ENCODE measurements around the gene BCAS1. TPM values are rescaled to one million over a fixed set of nuclear protein-coding genes. Genes with fewer than 3 reads are reported as not detected.

The BCAS1 gene
- total and polyA plus RNA-seq, 2 donors from 2014 or later = 1.1 to 4.8 TPM

DNA sequence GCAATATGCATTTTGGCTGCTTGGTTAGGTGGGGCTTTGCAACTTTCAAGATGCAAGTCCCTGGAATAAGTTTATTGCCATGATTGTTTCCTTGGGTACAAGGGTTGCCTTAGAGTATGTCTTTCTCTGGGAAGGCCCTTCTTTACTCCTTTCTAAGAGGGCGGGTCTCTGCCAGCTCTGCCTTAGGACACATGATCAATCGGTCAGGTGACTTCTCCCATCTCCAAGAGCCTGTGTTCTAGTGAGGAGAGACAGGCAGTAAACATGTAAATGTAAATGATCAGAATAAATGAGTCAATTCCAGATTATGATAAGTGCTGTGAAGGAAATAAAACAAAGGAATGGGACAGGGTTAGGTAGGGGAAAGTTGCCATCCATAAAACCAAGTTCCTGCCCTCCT is 43.2 kb upstream of the BCAS1 start:
- no peak for FAIRE-seq
- TF ChIP-seq, protein P1, sequence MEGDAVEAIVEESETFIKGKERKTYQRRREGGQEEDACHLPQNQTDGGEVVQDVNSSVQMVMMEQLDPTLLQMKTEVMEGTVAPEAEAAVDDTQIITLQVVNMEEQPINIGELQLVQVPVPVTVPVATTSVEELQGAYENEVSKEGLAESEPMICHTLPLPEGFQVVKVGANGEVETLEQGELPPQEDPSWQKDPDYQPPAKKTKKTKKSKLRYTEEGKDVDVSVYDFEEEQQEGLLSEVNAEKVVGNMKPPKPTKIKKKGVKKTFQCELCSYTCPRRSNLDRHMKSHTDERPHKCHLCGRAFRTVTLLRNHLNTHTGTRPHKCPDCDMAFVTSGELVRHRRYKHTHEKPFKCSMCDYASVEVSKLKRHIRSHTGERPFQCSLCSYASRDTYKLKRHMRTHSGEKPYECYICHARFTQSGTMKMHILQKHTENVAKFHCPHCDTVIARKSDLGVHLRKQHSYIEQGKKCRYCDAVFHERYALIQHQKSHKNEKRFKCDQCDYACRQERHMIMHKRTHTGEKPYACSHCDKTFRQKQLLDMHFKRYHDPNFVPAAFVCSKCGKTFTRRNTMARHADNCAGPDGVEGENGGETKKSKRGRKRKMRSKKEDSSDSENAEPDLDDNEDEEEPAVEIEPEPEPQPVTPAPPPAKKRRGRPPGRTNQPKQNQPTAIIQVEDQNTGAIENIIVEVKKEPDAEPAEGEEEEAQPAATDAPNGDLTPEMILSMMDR (IDR thresholded peaks at IDR 0.05; ENCODE audit: borderline replicate concordance, extremely low read depth, insufficient read depth) = no peak
- no peaks in the 10 kb centered on the region for H3K9me3 ChIP-seq (ENCODE audit: control insufficient read depth in 2 of 3, insufficient read depth in 1 of 3, low read length in 3 of 3)
- H3K36me3 ChIP-seq (ENCODE audit: control insufficient read depth in 2 of 3, insufficient read depth in 3 of 3, low read length in 3 of 3) = no peaks in the 10 kb centered on the region
- DNase-seq = no peak
- H3K9ac ChIP-seq (ENCODE audit: low read length in 3 of 3) = no peak overlapping the region
- no peak overlapping the region for H3K27ac ChIP-seq (ENCODE audit: low read depth in 2 of 2, low read length in 2 of 2)
- no peak overlapping the region for H3K4me3 ChIP-seq (ENCODE audit: low read length in 3 of 3)
- peaks cover 0 to 7% (median 2%) of the 10 kb centered on the region in 3 donors for H3K4me1 ChIP-seq (ENCODE audit: control insufficient read depth in 2 of 3, insufficient read depth in 2 of 3, low read depth in 1 of 3, low read length in 3 of 3)
- no peaks in the 10 kb centered on the region for H3K27me3 ChIP-seq (ENCODE audit: control insufficient read depth, insufficient read depth, low read length)
- intact Hi-C loops (cut with DNase I) = no loop called here

DNA sequence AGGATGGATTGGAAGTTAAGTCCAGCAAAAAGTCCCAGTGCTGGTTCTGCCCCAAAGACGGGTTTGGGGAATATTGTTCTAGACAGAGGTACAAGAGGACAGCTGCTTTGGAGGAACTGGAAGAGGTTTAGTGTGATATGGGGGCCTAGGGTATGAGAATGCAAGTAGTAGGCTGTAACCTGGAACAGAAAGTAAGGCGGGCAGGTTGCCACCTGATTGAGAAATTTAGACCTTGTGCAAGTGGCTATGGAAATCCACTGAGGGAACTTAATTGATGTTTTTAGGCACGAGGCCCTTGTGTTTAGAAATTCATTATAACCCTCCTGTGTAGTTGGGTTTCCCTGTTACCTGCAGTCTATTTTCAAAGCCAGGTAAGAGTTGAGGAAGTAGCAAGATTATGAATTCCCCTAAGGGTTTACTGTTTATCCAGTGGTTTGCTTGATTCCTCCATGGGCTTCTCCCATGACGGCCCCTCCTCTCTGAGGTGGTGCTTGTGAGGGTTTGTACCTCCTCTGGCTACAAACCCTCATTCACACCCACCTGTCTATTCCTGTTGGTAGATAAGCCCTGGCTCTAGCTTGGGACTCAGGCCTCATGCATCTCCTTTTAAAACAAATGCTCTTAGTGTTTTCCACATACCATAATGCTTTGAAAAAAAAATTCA is 42.0 kb upstream of the BCAS1 start:
- Histone ChIP-seq H3K27me3 (ENCODE audit: control insufficient read depth, insufficient read depth, low read length) (no peaks in the 10 kb centered on the region), H3K9ac (ENCODE audit: low read length in 3 of 3) (no peak overlapping the region), H3K36me3 (ENCODE audit: control insufficient read depth in 2 of 3, insufficient read depth in 3 of 3, low read length in 3 of 3) (no peaks in the 10 kb centered on the region), H3K27ac (ENCODE audit: low read depth in 2 of 2, low read length in 2 of 2) (no peak overlapping the region), H3K4me1 (ENCODE audit: control insufficient read depth in 2 of 3, insufficient read depth in 2 of 3, low read depth in 1 of 3, low read length in 3 of 3) (peaks cover 0 to 16% (median 6%) of the 10 kb centered on the region in 3 donors), H3K4me3 (ENCODE audit: low read length in 3 of 3) (no peak overlapping the region), H3K9me3 (ENCODE audit: control insufficient read depth in 2 of 3, insufficient read depth in 1 of 3, low read length in 3 of 3) (no peaks in the 10 kb centered on the region)
- DNase-seq (no peak), FAIRE-seq (no peak)
- intact Hi-C loops (cut with DNase I) = no loop called here
- TF ChIP-seq, protein P1 (IDR thresholded peaks at IDR 0.05; ENCODE audit: borderline replicate concordance, extremely low read depth, insufficient read depth) = no peak

DNA sequence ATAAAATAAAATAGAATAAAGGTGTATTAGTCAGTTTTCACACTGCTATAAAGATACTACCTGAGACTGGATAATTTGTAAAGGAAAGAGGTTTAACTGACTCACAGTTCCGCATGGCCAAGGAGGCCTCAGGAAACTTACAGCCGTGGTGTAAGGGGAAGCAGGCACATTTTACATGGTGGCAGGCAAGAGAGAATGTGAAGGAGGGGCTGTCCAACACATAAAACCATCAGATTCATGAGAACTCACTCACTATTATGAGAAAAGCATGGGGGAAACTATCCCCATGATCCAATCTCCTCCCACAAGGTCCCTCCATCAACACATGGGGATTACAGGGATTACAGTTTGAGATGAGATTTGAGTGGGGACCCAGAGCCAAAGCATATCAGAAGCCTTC is 41.1 kb upstream of the BCAS1 start:
- Histone ChIP-seq H3K4me1 (ENCODE audit: control insufficient read depth in 2 of 3, insufficient read depth in 2 of 3, low read depth in 1 of 3, low read length in 3 of 3) (peaks cover 0 to 25% (median 7%) of the 10 kb centered on the region in 3 donors), H3K36me3 (ENCODE audit: control insufficient read depth in 2 of 3, insufficient read depth in 3 of 3, low read length in 3 of 3) (no peaks in the 10 kb centered on the region), H3K27ac (ENCODE audit: low read depth in 2 of 2, low read length in 2 of 2) (no peak overlapping the region), H3K9me3 (ENCODE audit: control insufficient read depth in 2 of 3, insufficient read depth in 1 of 3, low read length in 3 of 3) (no peaks in the 10 kb centered on the region), H3K4me3 (ENCODE audit: low read length in 3 of 3) (no peak overlapping the region), H3K9ac (ENCODE audit: low read length in 3 of 3) (no peak overlapping the region), H3K27me3 (ENCODE audit: control insufficient read depth, insufficient read depth, low read length) (no peaks in the 10 kb centered on the region)
- intact Hi-C loops (cut with DNase I) = no loop called here
- FAIRE-seq (no peak), DNase-seq (no peak)
- TF ChIP-seq, protein P1 (IDR thresholded peaks at IDR 0.05; ENCODE audit: borderline replicate concordance, extremely low read depth, insufficient read depth) = no peak

DNA sequence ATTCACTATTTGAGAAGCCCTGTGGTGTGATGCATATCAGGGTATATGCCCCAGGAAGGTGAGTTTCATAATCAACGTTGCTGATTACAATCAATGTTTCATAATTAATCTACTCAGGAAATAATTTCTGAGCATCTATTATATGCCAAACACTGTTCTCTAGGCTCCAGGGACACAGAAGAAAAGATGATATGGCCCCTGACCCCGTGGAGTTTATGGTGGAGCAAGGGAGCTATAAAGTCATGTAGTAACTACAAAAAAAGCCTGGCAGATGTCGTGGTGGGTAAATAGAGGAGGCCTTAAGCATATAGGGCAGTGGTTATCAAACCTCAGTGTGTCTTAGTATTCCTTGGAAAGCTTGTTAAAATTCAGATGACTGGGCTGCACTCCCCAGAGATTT is 40.1 kb upstream of the BCAS1 start:
- no peak overlapping the region for H3K9ac ChIP-seq (ENCODE audit: low read length in 3 of 3)
- peaks cover 0 to 23% (median 7%) of the 10 kb centered on the region in 3 donors for H3K4me1 ChIP-seq (ENCODE audit: control insufficient read depth in 2 of 3, insufficient read depth in 2 of 3, low read depth in 1 of 3, low read length in 3 of 3)
- no peak overlapping the region for H3K27ac ChIP-seq (ENCODE audit: low read depth in 2 of 2, low read length in 2 of 2)
- H3K9me3 ChIP-seq (ENCODE audit: control insufficient read depth in 2 of 3, insufficient read depth in 1 of 3, low read length in 3 of 3) = no peaks in the 10 kb centered on the region
- DNase-seq (no peak), FAIRE-seq (no peak)
- TF ChIP-seq, protein P1 (IDR thresholded peaks at IDR 0.05; ENCODE audit: borderline replicate concordance, extremely low read depth, insufficient read depth) = no peak
- intact Hi-C loops (cut with DNase I) = no loop called here
- no peaks in the 10 kb centered on the region for H3K36me3 ChIP-seq (ENCODE audit: control insufficient read depth in 2 of 3, insufficient read depth in 3 of 3, low read length in 3 of 3)
- no peak overlapping the region for H3K4me3 ChIP-seq (ENCODE audit: low read length in 3 of 3)
- no peaks in the 10 kb centered on the region for H3K27me3 ChIP-seq (ENCODE audit: control insufficient read depth, insufficient read depth, low read length)
